H1 (cell line): ENCODE measurements around the gene CD72. TPM values are rescaled to one million over a fixed set of nuclear protein-coding genes. Genes with fewer than 3 reads are reported as not detected.

ENCODE experiments used
- EP300 ChIP-seq, 2 experiments: IDR thresholded peaks; 1 replicate in 1 of 2; 2 replicates in 1 of 2; pipeline ENCODE4 v1.6.1; 2011 to 2012; ENCODE audit warnings: low read depth in 2 of 2, low read length in 2 of 2, mild to moderate bottlenecking in 2 of 2, borderline replicate concordance in 1 of 2, inconsistent platforms in 1 of 2, moderate library complexity in 1 of 2
- FOSL1 ChIP-seq: IDR thresholded peaks from 2 replicates; pipeline ENCODE4 v1.6.1; 2011; ENCODE audit warnings: mild to moderate bottlenecking, low read depth, low read length, moderate library complexity; ENCODE audit not compliant: insufficient read depth
- MAFK ChIP-seq: IDR thresholded peaks from 2 replicates; pipeline ENCODE4 v1.6.1; 2012; ENCODE audit warnings: low read depth, mild to moderate bottlenecking, improper control_type of control experiment, low read length
- SAP30 ChIP-seq: fragments of 300-600 bp; sonication (generic); IDR thresholded peaks from 2 replicates; pipeline ENCODE4 v1.7.1; 2012; ENCODE audit warnings: low read length, moderate library complexity, mild to moderate bottlenecking, inconsistent platforms; ENCODE audit not compliant: insufficient read depth, insufficient replicate concordance
- SIN3A ChIP-seq, 2 experiments: IDR thresholded peaks in 1 of 2; conservative IDR thresholded peaks in 1 of 2; 2 replicates each; pipeline ENCODE4 v1.6.1; 2011 to 2012; ENCODE audit warnings: low read length in 2 of 2, improper control_type of control experiment in 1 of 2, low read depth in 1 of 2, mild to moderate bottlenecking in 1 of 2
- SP1 ChIP-seq: IDR thresholded peaks from 2 replicates; pipeline ENCODE4 v1.6.1; 2011; ENCODE audit warnings: low read depth, low read length
- polyA plus RNA-seq, 7 experiments: library from polyadenylated mRNA; depleted of rRNA in 3 of 7; stranded (reverse) in 5 of 7; unstranded in 2 of 7; fragments of >200 nt in 5 of 7; fragments of 200-250 nt in 2 of 7; gene quantifications; 1 replicate in 5 of 7; 2 replicates in 1 of 7; 4 replicates in 1 of 7; pipeline versions ENCODE4 v1.2.1 to v1.2.3, GENCODE V29; 2011 to 2013; ENCODE audit warnings: missing spikeins in 2 of 7, mixed read lengths in 2 of 7
- total RNA-seq: library from RNA; stranded (reverse); fragmentation: NEBNext Ultra II Directional; extraction: Animal tissue kit (Norgen Biotek cat#: 25700); gene quantifications from 2 replicates; pipeline ENCODE4 v1.2.1, GENCODE V29; 2021

Gene CD72
- total and polyA plus RNA-seq, 2 of the 8 experiments (the other 6 are each of a cell fraction or from before 2014, with no cell fraction given): 4.0 to 4.5 TPM

- TF ChIP-seq SAP30 (no peak), MAFK (no peak), EP300 (IDR thresholded peaks at IDR 0.05; ENCODE audit: borderline replicate concordance in 1 of 2, low read depth in 2 of 2, low read length in 2 of 2) (no peak), FOSL1 (no peak), SP1 (no peak), SIN3A (conservative IDR thresholded peaks at IDR 0.05 in 1 of 2, IDR thresholded peaks at IDR 0.05 in 1 of 2; ENCODE audit: low read depth in 1 of 2, low read length in 2 of 2) (no peak)
Observed at GRCh38 chr9:35617548-35617947, 665 bp downstream of the CD72 start (continued).
